Measurements from ENCODE around the gene SNPH.
"Not testable (repeated sequence)": the region's sequence is repeated elsewhere in the genome, so short reads cannot be mapped to it uniquely, and the experiment has no call there.

The SNPH gene

GRCh38 chr20:1266167-1266973, at the start of gene SNPH:
Gene SNPH, plus strand, starts transcription at chr20:1266294. Its CDS starts 29,946 bp downstream, at chr20:1296240.
- DNase-seq = no peak

- not testable (repeated sequence) for DNase-seq
Observed at GRCh38 chr20:1216527-1217427, 49.3 kb upstream of the SNPH start.

- not testable (repeated sequence) for DNase-seq
Observed at GRCh38 chr20:1222750-1223149, 43.3 kb upstream of the SNPH start.

- no peak for DNase-seq
Observed at GRCh38 chr20:1224205-1224890, 41.7 kb upstream of the SNPH start.

GRCh38 chr20:1225263-1225782, 40.8 kb upstream of the SNPH start:
- DNase-seq = no peak

GRCh38 chr20:1225783-1226654, 40.1 kb upstream of the SNPH start, which contains the start of gene RAD21L1:
Gene RAD21L1, plus strand, starts transcription at chr20:1226044. Its CDS starts 2,410 bp downstream, at chr20:1228454.
- no peak for DNase-seq

GRCh38 chr20:1229541-1229940, 36.6 kb upstream of the SNPH start:
- no peak for DNase-seq

GRCh38 chr20:1232286-1233111, 33.6 kb upstream of the SNPH start:
- no peak for DNase-seq

- no peak for DNase-seq
Observed at GRCh38 chr20:1240549-1240948, 25.5 kb upstream of the SNPH start.

- no peak for DNase-seq
Observed at GRCh38 chr20:1241456-1241855, 24.6 kb upstream of the SNPH start.

GRCh38 chr20:1242099-1242498, 24.0 kb upstream of the SNPH start:
- no peak for DNase-seq

- DNase-seq = no peak
Observed at GRCh38 chr20:1242530-1242929, 23.6 kb upstream of the SNPH start.

- DNase-seq = no peak
Observed at GRCh38 chr20:1245578-1245977, 20.5 kb upstream of the SNPH start.

- DNase-seq = no peak
Observed at GRCh38 chr20:1247689-1248088, 18.4 kb upstream of the SNPH start.

- not testable (repeated sequence) for DNase-seq
Observed at GRCh38 chr20:1250282-1250681, 15.8 kb upstream of the SNPH start.

- DNase-seq = no peak
Observed at GRCh38 chr20:1252416-1252815, 13.7 kb upstream of the SNPH start.

GRCh38 chr20:1254254-1254653, 11.8 kb upstream of the SNPH start:
- DNase-seq = no peak

- DNase-seq = no peak
Observed at GRCh38 chr20:1255675-1256074, 10.4 kb upstream of the SNPH start.

- no peak for DNase-seq
Observed at GRCh38 chr20:1263853-1264252, 2.2 kb upstream of the SNPH start.

GRCh38 chr20:1264727-1265126, 1.4 kb upstream of the SNPH start:
- no peak for DNase-seq
